Measurements from ENCODE around the gene C2orf68. TPM values are rescaled to one million over a fixed set of nuclear protein-coding genes. Genes with fewer than 3 reads are reported as not detected.
"Not testable (repeated sequence)": the region's sequence is repeated elsewhere in the genome, so short reads cannot be mapped to it uniquely, and the experiment has no call there.

Gene C2orf68
- total and polyA plus RNA-seq, 9 of the 15 experiments (the other 6 are each of a cell fraction or from before 2014, with no cell fraction given), result 22.1 to 50.0 (median 31.8) TPM

DNA sequence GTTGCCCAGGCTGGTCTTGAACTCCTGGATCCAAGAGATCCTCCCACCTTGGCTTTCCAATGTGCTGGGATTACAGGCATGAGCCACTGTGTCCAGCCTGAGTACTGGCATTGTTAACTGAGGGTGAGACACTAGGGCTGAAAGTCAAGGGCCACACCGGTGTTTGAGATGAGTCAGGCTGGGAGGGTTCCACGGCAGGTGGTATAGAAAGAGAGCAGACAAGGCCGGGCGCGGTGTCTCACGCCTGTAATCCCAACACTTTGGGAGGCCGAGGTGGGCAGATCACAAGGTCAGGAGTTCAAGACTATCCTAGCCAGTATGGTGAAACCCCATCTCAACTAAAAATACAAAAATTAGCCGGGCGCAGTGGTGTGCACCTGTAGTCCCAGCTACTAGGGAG, 19.6 kb downstream of the C2orf68 start:
- H3K27me3 ChIP-seq (ENCODE audit: control insufficient read depth in 2 of 2, insufficient read depth in 2 of 2, low read length in 2 of 2); H2AFZ ChIP-seq (ENCODE audit: low read depth, low read length); H3K27ac ChIP-seq (ENCODE audit: extremely low read depth, low read depth, low read length); intact Hi-C loops (cut with micrococcal nuclease); H3K9ac ChIP-seq (ENCODE audit: insufficient read depth in 1 of 2, low read depth in 2 of 2, low read length in 2 of 2); H3K9me1 ChIP-seq (ENCODE audit: control insufficient read depth, insufficient read depth, low read length); H3K4me3 ChIP-seq; CTCF ChIA-PET (ENCODE audit: low intra/inter-chr PET ratio); in situ Hi-C loops (cut with MboI); H3K9me3 ChIP-seq (replicated peaks; ENCODE audit: control insufficient read depth, insufficient read depth, low read depth, low read length); FAIRE-seq; ATAC-seq; H3K4me2 ChIP-seq (ENCODE audit: insufficient read depth, low read length); H3K36me3 ChIP-seq (ENCODE audit: control insufficient read depth, insufficient read depth, low read length); BruUV-seq (replicated peaks); H4K20me1 ChIP-seq (replicated peaks; ENCODE audit: control insufficient read depth, insufficient read depth, low read length); DNase-seq (ENCODE audit: extremely low read depth in 1 of 4, low spot score in 3 of 4): not testable (repeated sequence)
- WGBS (ENCODE audit: insufficient coverage, low coverage, missing lambda C conversion rate), result 68% methylated on average over 9 of the region's 9 CpGs
- POLR2A ChIA-PET, result interaction anchor here (0.8 to 2.7 kb wide), 2 partner anchors 9 to 13 kb away, joined by 4 to 25 read pairs; partner anchors contain the start of gene TMEM150A
- H3K4me1 ChIP-seq (replicated peaks in 1 of 2; ENCODE audit: control insufficient read depth in 2 of 2, insufficient read depth in 2 of 2, low read length in 2 of 2), result peaks cover 26 to 37% of the 10 kb centered on the region in 2 experiments
- peaks cover 27% of the 10 kb centered on the region for H3K79me2 ChIP-seq (ENCODE audit: control insufficient read depth, insufficient read depth, low read length)

DNA sequence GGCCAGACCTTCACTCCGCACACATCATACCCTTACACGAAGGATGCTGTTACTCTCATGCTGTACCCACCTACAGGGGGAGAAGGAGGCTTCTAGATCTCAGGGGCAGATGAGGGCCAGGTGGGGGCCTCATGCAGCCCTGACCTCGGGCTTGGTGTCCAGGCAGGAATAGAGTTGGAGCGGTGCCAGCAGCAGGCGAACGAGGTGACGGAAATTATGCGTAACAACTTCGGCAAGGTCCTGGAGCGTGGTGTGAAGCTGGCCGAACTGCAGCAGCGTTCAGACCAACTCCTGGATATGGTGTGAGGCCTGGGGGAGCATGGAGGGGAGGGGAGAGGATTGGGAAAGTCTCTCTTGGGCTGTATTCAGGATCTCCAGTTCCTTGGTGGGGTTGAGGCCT, 20.3 kb downstream of the C2orf68 start:
- no peak overlapping the region for H2AFZ ChIP-seq (ENCODE audit: low read depth, low read length)
- H3K4me1 ChIP-seq (replicated peaks in 1 of 2; ENCODE audit: control insufficient read depth in 2 of 2, insufficient read depth in 2 of 2, low read length in 2 of 2), result peaks cover 27 to 35% of the 10 kb centered on the region in 2 experiments
- no peak overlapping the region for H3K27ac ChIP-seq (ENCODE audit: extremely low read depth, low read depth, low read length)
- intact Hi-C loops (cut with micrococcal nuclease) (no loop called here), in situ Hi-C loops (cut with MboI) (no loop called here)
- ChIA-PET POLR2A (interaction anchor here (1.0 to 2.7 kb wide), 3 partner anchors 9 to 17 kb away, joined by 3 to 25 read pairs (median 3); partner anchors contain the start of genes TMEM150A and VAMP8), CTCF (ENCODE audit: low intra/inter-chr PET ratio) (no interaction called here)
- no peaks in the 10 kb centered on the region for H4K20me1 ChIP-seq (replicated peaks; ENCODE audit: control insufficient read depth, insufficient read depth, low read length)
- H3K4me3 ChIP-seq, result no peak overlapping the region
- no peaks in the 10 kb centered on the region for H3K9me3 ChIP-seq (replicated peaks; ENCODE audit: control insufficient read depth, insufficient read depth, low read depth, low read length)
- H3K4me2 ChIP-seq (ENCODE audit: insufficient read depth, low read length), result no peak overlapping the region
- BruUV-seq (replicated peaks), result no TSS peak
- 74% methylated on average over 12 of the region's 12 CpGs for WGBS (ENCODE audit: insufficient coverage, low coverage, missing lambda C conversion rate)
- H3K79me2 ChIP-seq (ENCODE audit: control insufficient read depth, insufficient read depth, low read length), result peaks cover 20% of the 10 kb centered on the region
- H3K9ac ChIP-seq (ENCODE audit: insufficient read depth in 1 of 2, low read depth in 2 of 2, low read length in 2 of 2), result peak overlapping the region in 1 of 2 experiments; percentile 24; a peak in 1 of 4 replicates
- H3K27me3 ChIP-seq (ENCODE audit: control insufficient read depth in 2 of 2, insufficient read depth in 2 of 2, low read length in 2 of 2), result no peaks in the 10 kb centered on the region
- DNase-seq (ENCODE audit: extremely low read depth in 1 of 4, low spot score in 3 of 4) (no peak), ATAC-seq (no peak), FAIRE-seq (no peak)
- TF ChIP-seq NFIC (IDR thresholded peaks at IDR 0.05) (peak; percentile 89), KDM5B (IDR thresholded peaks at IDR 0.05; ENCODE audit: insufficient replicate concordance, low read depth, low read length) (peak; percentile 30), NRF1 (conservative IDR thresholded peaks at IDR 0.05 in 1 of 2, IDR thresholded peaks at IDR 0.05 in 1 of 2) (no peak), POLR2G (IDR thresholded peaks at IDR 0.05; ENCODE audit: low read depth, low read length) (0 out of 2 replicates have a peak, but pooled peaks have one; percentile 26)
- peaks cover 2% of the 10 kb centered on the region; the same call in 1 of the 3 replicates for H3K36me3 ChIP-seq (ENCODE audit: control insufficient read depth, insufficient read depth, low read length)
- H3K9me1 ChIP-seq (ENCODE audit: control insufficient read depth, insufficient read depth, low read length), result peaks cover 4% of the 10 kb centered on the region
